HS-5 (cell line): Measurements from ENCODE around the gene SYNPO2L.
"Not testable (repeated sequence)": the region's sequence is repeated elsewhere in the genome, so short reads cannot be mapped to it uniquely, and the experiment has no call there.

Experiments
- DNase-seq: peaks from one replicate; pipeline ENCODE4 v3.0.0-alpha.2; 2012; ENCODE audit warnings: low read depth

The SYNPO2L gene

DNA sequence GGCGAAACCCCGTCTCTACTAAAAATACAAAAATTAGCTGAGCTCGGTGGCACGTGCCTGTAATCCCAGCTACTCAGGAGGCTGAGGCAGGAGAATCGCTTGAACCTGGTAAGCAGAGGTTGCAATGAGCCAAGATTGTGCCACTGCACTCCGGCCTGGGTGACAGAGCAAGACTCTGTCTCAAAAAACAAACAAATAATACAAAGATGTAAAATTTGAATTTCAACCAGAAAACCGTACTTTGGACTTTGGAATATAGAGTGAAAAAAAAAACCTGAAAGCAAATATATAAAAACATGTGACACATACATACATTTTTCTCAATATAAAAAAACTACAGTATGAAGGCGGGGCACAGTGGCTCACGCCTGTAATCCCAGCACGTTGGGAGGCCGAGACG lies 34.9 kb downstream of the SYNPO2L start:
- not testable (repeated sequence) for DNase-seq

DNA sequence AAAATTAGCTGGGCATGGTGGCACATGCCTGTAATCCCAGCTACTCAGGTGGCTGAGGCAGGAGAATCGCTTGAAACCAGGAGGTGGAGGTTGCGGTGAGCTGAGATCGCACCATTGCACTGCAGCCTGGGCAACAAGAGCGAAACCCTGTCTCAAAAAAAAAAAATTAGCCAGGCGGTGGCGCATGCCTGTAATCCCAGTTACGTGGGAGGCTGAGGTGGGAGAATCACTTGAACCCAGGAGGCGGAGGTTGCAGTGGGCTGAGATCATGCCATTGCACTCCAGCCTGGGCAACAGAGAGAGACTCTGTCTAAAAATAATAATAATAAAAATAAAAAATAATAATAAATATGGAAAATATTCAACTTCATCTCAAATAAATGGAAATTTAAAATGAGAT lies 38.7 kb downstream of the SYNPO2L start:
- not testable (repeated sequence) for DNase-seq

DNA sequence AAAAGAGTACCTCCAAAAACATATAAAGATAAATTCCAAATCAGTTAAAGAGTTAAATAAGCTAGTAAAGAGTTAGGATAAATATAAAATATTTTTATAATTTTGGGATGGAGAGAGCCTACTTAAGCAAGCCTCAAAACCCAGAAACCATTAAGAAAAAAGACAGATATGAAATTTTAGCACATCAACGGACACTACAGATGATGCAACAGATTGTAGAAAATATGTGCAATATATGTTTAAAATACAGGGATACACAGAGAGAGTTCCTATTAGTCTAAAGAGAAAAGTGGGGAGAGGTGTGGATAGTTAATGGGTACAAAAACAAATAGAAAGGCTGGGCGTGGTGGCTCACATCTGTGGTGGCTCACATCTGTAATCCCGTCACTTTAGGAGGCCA lies 41.1 kb downstream of the SYNPO2L start:
- DNase-seq: no peak

DNA sequence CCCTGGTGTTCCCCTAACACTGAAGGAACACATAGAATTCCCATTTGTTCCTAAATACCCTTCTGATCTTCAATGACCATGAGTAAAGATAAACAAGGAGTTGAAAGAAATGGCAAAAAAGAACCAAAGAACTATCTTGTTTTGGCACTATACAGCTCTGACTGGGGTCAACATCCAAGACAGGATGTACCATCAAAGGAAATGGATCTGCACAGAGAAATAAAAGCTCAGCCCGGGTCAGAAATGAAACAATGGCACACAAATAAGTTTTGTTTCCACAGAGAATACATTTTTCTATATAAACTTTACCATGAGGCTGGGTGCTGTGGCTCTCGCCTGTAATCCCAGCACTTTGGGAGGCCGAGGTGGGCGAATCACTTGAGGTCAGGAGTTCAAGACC lies 46.7 kb downstream of the SYNPO2L start:
- DNase-seq: no peak

DNA sequence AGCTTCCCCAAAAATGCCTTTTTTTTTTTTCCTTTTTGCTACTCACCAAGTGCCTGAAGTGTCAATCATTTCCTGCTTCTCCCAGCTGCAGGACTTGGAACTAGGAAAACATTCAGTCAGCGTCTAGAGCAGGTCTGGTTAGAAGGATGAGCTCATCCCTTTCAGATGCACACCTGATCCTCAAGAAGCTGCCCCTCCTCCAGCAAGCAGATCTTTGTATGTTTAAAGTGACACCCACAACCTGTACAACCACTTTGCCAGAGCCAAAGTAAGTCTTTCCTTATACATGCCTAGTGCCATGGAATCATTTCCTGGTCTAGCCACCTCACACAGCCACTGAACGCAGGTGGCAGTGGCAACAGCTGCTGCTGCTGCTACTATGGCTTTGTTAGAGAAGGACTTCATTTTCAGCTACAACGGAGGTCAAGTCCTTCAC lies 54.3 kb downstream of the SYNPO2L start:
- no peak for DNase-seq

DNA sequence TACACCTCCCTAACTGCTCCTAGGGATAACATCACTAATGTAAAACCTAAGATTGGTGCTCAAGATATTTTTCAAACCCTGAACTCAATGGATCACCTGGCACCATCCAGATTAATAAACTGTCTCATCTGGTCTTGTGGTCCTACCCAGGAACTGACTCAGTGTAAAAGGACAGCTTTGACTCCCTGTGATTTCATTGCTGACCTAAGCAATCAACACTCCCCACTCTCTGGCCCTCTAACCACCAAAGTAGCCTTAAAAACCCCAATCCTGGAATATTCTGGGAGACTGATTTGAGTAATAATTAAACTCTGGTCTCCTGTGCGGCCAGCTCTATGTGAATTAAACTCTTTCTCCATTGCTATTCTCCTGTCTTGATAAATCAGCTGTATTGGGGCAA lies 58.5 kb downstream of the SYNPO2L start:
- DNase-seq: no peak
